HFFc6 (cell line): ENCODE measurements around the gene SLC23A3. TPM values are rescaled to one million over a fixed set of nuclear protein-coding genes. Genes with fewer than 3 reads are reported as not detected.

Experiments
- DNase-seq: peaks from one replicate; pipeline ENCODE4 v3.0.0-alpha.2; 2018
- H3K27ac Mint-ChIP-seq: 2 replicates; pipeline ENCODE4 v1.8.0; 2020; ENCODE audit warnings: mild to moderate bottlenecking, mixed read lengths
- H3K27me3 Mint-ChIP-seq: 2 replicates; pipeline ENCODE4 v1.8.0; 2021; ENCODE audit warnings: mild to moderate bottlenecking, moderate library complexity, mixed read lengths; ENCODE audit not compliant: insufficient read depth
- H3K36me3 Mint-ChIP-seq: 2 replicates; pipeline ENCODE4 v1.8.0; 2021; ENCODE audit warnings: low read depth, mixed read lengths
- H3K4me1 Mint-ChIP-seq: 2 replicates; pipeline ENCODE4 v1.8.0; 2020; ENCODE audit warnings: low read depth, mixed read lengths
- H3K4me3 Mint-ChIP-seq: 2 replicates; pipeline ENCODE4 v1.8.0; 2020; ENCODE audit warnings: mild to moderate bottlenecking, moderate library complexity, mixed read lengths
- H3K9me3 Mint-ChIP-seq: 2 replicates; pipeline ENCODE4 v1.8.0; 2020; ENCODE audit warnings: mild to moderate bottlenecking, mixed read lengths
- total RNA-seq, 6 experiments: library from RNA; stranded (reverse); fragmentation: NEBNext Ultra II Directional; extraction: Animal tissue kit (Norgen Biotek cat#: 25700); gene quantifications; 2 replicates in 1 of 6; 3 replicates in 5 of 6; pipeline ENCODE4 v1.2.3, GENCODE V29; 2021
- TF ChIP-seq, protein P1 (sequence below): fragments of 200-600 bp; sonication (generic); IDR thresholded peaks from 2 replicates; pipeline ENCODE4 v1.5.0; 2021; ENCODE audit warnings: antibody characterized with exemption, mild to moderate bottlenecking

SLC23A3 gene
- total RNA-seq, 6 experiments from 2014 or later: 0.36 to 1.5 (median 0.88) TPM

DNA sequence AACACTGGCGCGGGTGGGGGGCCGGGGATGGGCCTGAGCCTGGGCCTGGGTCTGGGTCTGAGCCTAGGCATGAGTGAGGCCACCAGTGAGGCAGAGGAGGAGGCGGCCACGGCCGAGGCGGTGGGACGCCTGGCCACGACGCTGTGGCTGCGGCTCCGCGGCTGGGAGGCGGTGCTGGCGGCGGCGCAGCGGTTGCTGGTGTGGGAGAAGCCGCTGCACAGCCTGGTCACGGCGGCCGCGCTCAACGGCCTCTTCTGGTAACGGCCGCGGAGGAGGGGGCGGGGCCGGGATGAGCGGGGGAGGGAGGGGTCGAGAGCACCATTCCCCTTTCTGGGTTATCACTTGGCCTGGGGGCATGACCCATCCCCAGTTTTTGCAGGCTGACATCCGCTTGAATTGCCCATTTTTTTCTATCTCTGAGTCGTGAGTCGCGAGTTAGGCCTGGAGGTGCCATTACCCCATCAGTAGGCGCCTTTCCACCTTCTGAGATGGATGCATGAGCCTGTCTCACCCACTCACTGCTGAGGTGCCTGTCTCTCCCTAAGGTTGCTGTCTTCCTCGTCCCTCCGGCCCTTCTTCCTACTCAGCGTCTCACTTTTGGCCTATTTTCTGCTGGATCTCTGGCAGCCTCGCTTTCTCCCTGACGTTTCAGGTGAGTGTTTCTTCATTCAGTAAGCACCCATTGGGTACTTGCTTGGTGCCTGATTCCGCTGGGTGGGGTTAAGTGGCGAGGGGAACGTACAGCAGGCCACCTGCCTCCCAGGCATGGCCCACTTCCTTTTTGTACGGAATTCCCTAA, 8.7 kb upstream of the SLC23A3 start:
- DNase-seq: peak; percentile 14
- Mint-ChIP-seq H3K36me3 (peaks cover 35% of the 10 kb centered on the region), H3K4me3 (peak overlapping the region; percentile 94), H3K27me3 (peaks cover 2% of the 10 kb centered on the region), H3K9me3 (no peaks in the 10 kb centered on the region), H3K27ac (peak overlapping the region; percentile 70), H3K4me1 (peaks cover 38% of the 10 kb centered on the region)
- TF ChIP-seq, protein P1, sequence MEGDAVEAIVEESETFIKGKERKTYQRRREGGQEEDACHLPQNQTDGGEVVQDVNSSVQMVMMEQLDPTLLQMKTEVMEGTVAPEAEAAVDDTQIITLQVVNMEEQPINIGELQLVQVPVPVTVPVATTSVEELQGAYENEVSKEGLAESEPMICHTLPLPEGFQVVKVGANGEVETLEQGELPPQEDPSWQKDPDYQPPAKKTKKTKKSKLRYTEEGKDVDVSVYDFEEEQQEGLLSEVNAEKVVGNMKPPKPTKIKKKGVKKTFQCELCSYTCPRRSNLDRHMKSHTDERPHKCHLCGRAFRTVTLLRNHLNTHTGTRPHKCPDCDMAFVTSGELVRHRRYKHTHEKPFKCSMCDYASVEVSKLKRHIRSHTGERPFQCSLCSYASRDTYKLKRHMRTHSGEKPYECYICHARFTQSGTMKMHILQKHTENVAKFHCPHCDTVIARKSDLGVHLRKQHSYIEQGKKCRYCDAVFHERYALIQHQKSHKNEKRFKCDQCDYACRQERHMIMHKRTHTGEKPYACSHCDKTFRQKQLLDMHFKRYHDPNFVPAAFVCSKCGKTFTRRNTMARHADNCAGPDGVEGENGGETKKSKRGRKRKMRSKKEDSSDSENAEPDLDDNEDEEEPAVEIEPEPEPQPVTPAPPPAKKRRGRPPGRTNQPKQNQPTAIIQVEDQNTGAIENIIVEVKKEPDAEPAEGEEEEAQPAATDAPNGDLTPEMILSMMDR: no peak; the same call in none of the 2 replicates

DNA sequence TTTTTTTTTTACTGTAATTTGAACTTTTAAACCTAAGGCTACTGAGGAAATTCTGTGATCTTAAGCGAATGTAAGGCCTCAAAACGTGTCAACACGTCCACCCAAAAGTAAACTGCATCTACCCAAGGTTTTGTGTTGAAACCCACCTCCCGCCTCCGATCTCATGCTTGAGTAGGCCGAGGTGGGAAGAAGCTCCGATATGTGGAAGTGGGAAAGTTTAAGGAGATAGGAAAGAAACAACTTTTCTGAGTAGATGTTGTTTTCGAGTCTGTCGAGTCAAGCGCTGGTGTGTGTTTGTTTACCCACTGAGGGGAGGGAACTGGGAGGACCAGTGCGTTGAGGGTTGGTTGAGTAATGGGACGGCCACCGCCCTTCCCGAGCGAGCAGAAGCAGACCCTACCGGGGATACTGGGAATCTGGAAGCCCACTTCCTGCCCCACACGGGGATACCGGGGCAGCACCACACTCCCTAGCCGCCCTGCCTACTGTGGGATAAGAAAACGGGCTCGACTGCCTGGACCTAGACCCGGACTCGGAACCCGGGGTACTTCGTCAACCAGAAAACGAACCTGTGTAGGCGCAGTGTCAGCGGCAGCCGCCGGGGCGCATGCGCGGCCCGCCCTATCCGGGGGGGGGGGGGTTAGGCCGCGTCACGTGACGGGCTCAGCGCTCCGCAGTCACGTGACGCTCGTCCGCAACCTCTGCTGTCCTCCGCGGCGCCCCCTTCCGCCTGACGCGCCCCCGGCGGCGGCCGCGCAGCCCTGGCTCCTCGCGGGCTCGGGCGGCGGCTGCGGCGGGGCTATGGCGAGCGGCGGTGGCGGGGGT, 7.9 kb upstream of the SLC23A3 start, which contains the start of gene RETREG2:
RETREG2 (plus strand) TSS at position 724 of the 825 bp plus-strand sequence; CDS start at position 802, 78 bp downstream.
- peak; percentile 71 for DNase-seq
- Mint-ChIP-seq H3K27me3 (peaks cover 2% of the 10 kb centered on the region), H3K27ac (peak within 1 kb of the TSS; percentile 95), H3K36me3 (peaks cover 27% of the 10 kb centered on the region), H3K4me3 (peak within 1 kb of the TSS; percentile 94), H3K4me1 (peaks cover 38% of the 10 kb centered on the region), H3K9me3 (no peaks in the 10 kb centered on the region)
- TF ChIP-seq, protein P1: peak; percentile 76

DNA sequence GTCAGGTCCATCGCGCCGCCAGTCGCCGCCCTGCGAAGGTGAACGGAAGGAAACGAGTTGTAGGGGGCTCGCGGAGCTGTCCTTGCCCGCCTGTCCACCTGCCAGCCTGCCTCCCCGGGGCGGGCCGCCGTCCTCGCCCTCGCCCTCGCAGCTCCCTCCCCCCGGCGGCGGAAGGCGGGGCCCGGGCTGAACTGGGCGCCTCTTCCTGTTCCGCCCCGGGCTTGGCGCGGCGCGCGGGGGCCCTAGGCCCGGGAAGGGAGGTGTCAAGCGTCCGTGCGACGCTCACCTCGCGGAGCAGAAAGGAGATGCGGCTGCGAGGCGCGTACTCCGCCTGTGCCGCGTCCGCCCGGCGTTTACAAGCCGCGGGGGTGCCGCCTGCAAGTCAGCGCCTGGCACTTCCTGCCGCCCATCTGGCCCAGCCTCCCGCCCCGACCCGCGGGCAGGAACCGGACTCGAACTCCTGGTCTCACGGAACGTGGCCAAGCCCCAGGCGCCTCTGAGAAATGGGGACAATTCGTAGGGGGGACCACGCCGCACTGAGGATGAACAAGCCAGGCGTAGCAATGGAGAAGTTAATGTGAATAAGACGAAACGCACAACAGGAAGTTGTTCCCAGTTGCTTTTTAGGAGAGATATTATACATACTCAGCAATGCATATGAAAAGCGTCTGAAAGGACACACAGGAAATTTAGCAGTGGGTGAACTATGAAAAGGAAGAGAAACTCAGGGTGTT, 7.2 kb upstream of the SLC23A3 start, which contains the start of gene CNPPD1:
CNPPD1 (minus strand) TSS at position 108 of the 734 bp plus-strand sequence; CDS start at position 11, 97 bp downstream.
- peaks cover 27% of the 10 kb centered on the region for H3K36me3 Mint-ChIP-seq
- H3K9me3 Mint-ChIP-seq: no peaks in the 10 kb centered on the region
- peaks cover 38% of the 10 kb centered on the region for H3K4me1 Mint-ChIP-seq
- TF ChIP-seq, protein P1: no peak
- peak within 1 kb of the TSS; percentile 95 for H3K27ac Mint-ChIP-seq
- peak; percentile 60 for DNase-seq
- H3K4me3 Mint-ChIP-seq: peak within 1 kb of the TSS; percentile 94
- peaks cover 2% of the 10 kb centered on the region for H3K27me3 Mint-ChIP-seq

DNA sequence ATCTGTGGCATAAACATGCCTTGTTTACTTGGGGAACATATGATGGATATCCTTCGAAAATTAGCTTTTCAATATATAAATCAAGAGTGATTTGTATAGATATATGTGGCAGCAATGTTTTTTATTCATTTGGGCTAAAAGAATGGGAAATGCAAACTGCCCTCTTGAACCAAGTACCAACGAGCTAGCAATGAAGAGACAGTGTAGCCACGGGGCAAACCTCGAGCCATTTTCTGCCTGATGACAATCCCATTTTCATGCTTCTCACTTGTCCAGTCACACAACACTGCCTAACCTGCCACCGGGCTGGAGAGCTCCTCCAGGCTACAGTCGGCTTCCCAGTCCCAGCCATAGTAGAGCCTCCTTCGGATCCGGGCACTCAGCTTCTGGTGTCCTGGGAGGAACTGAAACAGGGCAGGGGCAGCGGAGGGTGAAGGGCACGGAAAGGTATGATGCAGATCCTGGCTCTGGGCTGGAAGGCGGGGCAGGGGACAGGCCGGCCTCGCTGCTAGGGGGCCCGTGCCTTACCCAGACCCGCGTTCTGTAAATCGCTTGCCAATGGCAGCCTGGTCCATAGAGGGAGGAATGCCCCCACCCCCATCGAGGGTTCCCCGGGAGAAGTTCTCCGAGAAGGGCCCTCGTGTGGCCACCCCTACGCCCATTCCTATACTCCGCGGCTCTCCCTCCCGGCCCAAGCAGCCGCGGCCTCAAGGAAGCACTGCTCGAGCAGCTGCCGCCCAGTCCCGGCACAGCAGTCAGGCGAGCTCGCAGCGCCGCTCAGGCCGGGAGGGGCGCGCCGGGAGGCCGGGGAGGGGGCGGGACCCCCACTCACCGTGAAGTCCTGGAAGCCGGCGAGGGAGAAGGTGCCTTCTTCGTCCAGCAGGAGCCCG, 6.3 kb upstream of the SLC23A3 start:
- H3K36me3 Mint-ChIP-seq: peaks cover 28% of the 10 kb centered on the region
- H3K4me3 Mint-ChIP-seq: peak overlapping the region; percentile 94
- H3K4me1 Mint-ChIP-seq: peaks cover 45% of the 10 kb centered on the region
- DNase-seq: peak; percentile 30
- H3K9me3 Mint-ChIP-seq: no peaks in the 10 kb centered on the region
- H3K27ac Mint-ChIP-seq: peak overlapping the region; percentile 64
- TF ChIP-seq, protein P1: peak; percentile 53
- H3K27me3 Mint-ChIP-seq: peaks cover 2% of the 10 kb centered on the region
